Upper lobe of right lung (tissue), 1 donor: ENCODE results near the gene VPS13D. TPM values are rescaled to one million over a fixed set of nuclear protein-coding genes. Genes with fewer than 3 reads are reported as not detected.
A peak's percentile ranks its signal among the peaks of the same experiment; 100 is the strongest.

ENCODE experiments used
- ATAC-seq: fragments of 200-7000 bp; cut with Tn5 transposase; one replicate; pipeline ENCODE4 v1.9.1; 2020; ENCODE audit warnings: mild to moderate bottlenecking, moderate library complexity
- DNase-seq: peaks from one replicate; pipeline ENCODE4 v3.0.0-alpha.2; 2020
- H3K27ac ChIP-seq: fragments of 200-600 bp; one replicate; pipeline ENCODE4 v1.8.0; 2022
- H3K27me3 ChIP-seq: fragments of 200-600 bp; one replicate; pipeline ENCODE4 v1.8.0; 2022; ENCODE audit warnings: mild to moderate bottlenecking
- H3K36me3 ChIP-seq: fragments of 200-600 bp; one replicate; pipeline ENCODE4 v1.8.0; 2022
- H3K4me1 ChIP-seq: fragments of 200-600 bp; one replicate; pipeline ENCODE4 v1.8.0; 2022
- H3K4me3 ChIP-seq: fragments of 200-600 bp; one replicate; pipeline ENCODE4 v1.8.0; 2022; ENCODE audit warnings: mild to moderate bottlenecking
- H3K9me3 ChIP-seq: fragments of 200-600 bp; one replicate; pipeline ENCODE4 v1.8.0; 2022
- CTCF ChIP-seq: fragments of 200-600 bp; IDR thresholded peaks from one replicate; pipeline ENCODE4 v1.8.0; 2022; ENCODE audit warnings: antibody characterized with exemption
- intact Hi-C: fragments of 100-400 bp; cut with DNase I; formaldehyde crosslinking; loops from one replicate; pipeline ENCODE4 v1.11.0; 2022
- total RNA-seq: library from RNA; stranded (reverse); fragmentation: NEBNext Ultra II Directional; extraction: Animal tissue kit (Norgen Biotek cat#: 25700); gene quantifications from one replicate; pipeline ENCODE4 v1.2.1, GENCODE V29; 2021
- donor health status: DM: no; HTN: yes; CAD: no; lungs with severe emphysema.

Gene VPS13D
- total RNA-seq, 1 donor from 2014 or later = 74.7 TPM

- H3K27me3 ChIP-seq = no peaks in the 10 kb centered on the region
- peaks cover 88% of the 10 kb centered on the region for H3K36me3 ChIP-seq
- no peak overlapping the region for H3K27ac ChIP-seq
- H3K4me3 ChIP-seq = no peak overlapping the region
- intact Hi-C loops = no loop called here
- peaks cover 11% of the 10 kb centered on the region for H3K4me1 ChIP-seq
- DNase-seq = no peak
- no peaks in the 10 kb centered on the region for H3K9me3 ChIP-seq
- peak; percentile 82 for ATAC-seq
- TF ChIP-seq CTCF = no peak
Observed at GRCh38 chr1:12309783-12310742, 80.2 kb downstream of the VPS13D start.

DNA sequence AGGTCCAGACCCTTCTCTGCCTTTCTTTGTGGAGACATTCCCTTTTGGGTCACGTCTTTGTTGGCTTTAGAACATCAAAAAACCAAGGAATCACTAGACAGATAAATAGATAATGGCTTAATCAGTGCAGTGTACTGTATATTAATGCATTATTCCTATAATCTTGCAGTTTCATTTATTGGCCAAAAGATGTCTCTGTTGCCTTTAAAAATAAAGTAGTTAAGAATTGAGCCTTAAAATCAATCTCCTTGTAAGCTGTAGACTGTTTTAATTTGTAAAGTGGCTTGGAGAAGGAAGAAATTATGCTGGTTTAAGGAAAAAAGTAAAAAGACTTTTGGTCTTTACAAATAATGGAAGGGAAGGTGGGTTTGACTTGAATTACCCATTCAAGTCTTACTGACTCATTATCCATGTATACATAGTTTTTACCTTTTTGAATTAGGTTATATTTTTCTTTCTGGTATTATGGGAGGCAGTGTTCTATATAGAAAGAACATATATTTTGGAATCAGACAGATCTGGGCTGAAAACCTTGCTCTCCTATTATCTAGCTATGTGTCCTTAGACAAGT is 84.6 kb downstream of the VPS13D start:
- H3K9me3 ChIP-seq = no peaks in the 10 kb centered on the region
- no peak overlapping the region for H3K27ac ChIP-seq
- intact Hi-C loops = no loop called here
- DNase-seq (no peak), ATAC-seq (peak; percentile 40)
- H3K36me3 ChIP-seq = peaks cover 80% of the 10 kb centered on the region
- no peak overlapping the region for H3K4me3 ChIP-seq
- no peaks in the 10 kb centered on the region for H3K27me3 ChIP-seq
- H3K4me1 ChIP-seq = peaks cover 11% of the 10 kb centered on the region
- peak; percentile 48 for TF ChIP-seq CTCF

- DNase-seq (no peak), ATAC-seq (peak; percentile 53)
- Histone ChIP-seq H3K27ac (no peak overlapping the region), H3K36me3 (peaks cover 80% of the 10 kb centered on the region), H3K27me3 (no peaks in the 10 kb centered on the region), H3K4me3 (no peak overlapping the region), H3K9me3 (no peaks in the 10 kb centered on the region), H3K4me1 (peaks cover 3% of the 10 kb centered on the region)
- no peak for TF ChIP-seq CTCF
- intact Hi-C loops = no loop called here
Observed at GRCh38 chr1:12315146-12315545, 85.3 kb downstream of the VPS13D start.

DNA sequence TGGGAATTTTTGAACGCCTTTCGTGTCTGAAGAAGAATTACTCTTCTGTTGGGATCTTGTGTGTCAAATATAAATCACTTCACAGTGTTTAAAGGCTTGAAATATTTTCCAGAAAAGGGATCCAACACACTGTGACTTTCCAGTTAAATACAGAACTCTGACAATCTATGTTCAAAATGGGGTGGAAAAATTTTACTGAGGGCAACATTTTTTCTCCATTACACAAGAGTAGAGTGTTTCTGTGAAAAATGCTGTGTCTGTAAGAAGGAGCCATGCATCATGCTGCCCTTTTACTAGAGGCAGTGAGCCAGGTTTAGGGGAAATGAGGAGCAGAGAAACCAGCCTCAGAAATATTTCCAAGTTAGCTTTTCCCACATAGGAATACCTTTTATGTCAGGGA is 86.5 kb downstream of the VPS13D start:
- DNase-seq (no peak), ATAC-seq (no peak)
- no peak overlapping the region for H3K27ac ChIP-seq
- H3K36me3 ChIP-seq = peaks cover 87% of the 10 kb centered on the region
- TF ChIP-seq CTCF = no peak
- no peak overlapping the region for H3K4me3 ChIP-seq
- H3K4me1 ChIP-seq = peaks cover 7% of the 10 kb centered on the region
- no peaks in the 10 kb centered on the region for H3K9me3 ChIP-seq
- H3K27me3 ChIP-seq = no peaks in the 10 kb centered on the region
- intact Hi-C loops = no loop called here

- no peak for TF ChIP-seq CTCF
- DNase-seq = no peak
- Histone ChIP-seq H3K4me1 (peaks cover 7% of the 10 kb centered on the region), H3K9me3 (no peaks in the 10 kb centered on the region), H3K27ac (no peak overlapping the region), H3K36me3 (peaks cover 90% of the 10 kb centered on the region), H3K4me3 (no peak overlapping the region), H3K27me3 (no peaks in the 10 kb centered on the region)
- intact Hi-C loops = no loop called here
- ATAC-seq = no peak
Observed at GRCh38 chr1:12320486-12320885, 90.7 kb downstream of the VPS13D start.
